ENCODE results near the gene GRN.

DNA sequence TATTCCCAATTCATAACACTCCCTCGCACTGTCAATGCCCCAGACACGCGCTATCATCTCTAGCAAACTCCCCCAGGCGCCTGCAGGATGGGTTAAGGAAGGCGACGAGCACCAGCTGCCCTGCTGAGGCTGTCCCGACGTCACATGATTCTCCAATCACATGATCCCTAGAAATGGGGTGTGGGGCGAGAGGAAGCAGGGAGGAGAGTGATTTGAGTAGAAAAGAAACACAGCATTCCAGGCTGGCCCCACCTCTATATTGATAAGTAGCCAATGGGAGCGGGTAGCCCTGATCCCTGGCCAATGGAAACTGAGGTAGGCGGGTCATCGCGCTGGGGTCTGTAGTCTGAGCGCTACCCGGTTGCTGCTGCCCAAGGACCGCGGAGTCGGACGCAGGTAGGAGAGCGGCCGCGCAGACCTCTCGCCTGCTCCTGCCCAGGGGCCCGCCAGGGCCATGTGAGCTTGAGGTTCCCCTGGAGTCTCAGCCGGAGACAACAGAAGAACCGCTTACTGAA lies at the start of gene GRN:
- no peak for TF ChIP-seq EZH2phosphoT487 (IDR thresholded peaks at IDR 0.05; ENCODE audit: borderline replicate concordance)
- TF ChIP-seq, protein P1, sequence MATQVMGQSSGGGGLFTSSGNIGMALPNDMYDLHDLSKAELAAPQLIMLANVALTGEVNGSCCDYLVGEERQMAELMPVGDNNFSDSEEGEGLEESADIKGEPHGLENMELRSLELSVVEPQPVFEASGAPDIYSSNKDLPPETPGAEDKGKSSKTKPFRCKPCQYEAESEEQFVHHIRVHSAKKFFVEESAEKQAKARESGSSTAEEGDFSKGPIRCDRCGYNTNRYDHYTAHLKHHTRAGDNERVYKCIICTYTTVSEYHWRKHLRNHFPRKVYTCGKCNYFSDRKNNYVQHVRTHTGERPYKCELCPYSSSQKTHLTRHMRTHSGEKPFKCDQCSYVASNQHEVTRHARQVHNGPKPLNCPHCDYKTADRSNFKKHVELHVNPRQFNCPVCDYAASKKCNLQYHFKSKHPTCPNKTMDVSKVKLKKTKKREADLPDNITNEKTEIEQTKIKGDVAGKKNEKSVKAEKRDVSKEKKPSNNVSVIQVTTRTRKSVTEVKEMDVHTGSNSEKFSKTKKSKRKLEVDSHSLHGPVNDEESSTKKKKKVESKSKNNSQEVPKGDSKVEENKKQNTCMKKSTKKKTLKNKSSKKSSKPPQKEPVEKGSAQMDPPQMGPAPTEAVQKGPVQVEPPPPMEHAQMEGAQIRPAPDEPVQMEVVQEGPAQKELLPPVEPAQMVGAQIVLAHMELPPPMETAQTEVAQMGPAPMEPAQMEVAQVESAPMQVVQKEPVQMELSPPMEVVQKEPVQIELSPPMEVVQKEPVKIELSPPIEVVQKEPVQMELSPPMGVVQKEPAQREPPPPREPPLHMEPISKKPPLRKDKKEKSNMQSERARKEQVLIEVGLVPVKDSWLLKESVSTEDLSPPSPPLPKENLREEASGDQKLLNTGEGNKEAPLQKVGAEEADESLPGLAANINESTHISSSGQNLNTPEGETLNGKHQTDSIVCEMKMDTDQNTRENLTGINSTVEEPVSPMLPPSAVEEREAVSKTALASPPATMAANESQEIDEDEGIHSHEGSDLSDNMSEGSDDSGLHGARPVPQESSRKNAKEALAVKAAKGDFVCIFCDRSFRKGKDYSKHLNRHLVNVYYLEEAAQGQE (IDR thresholded peaks at IDR 0.05; ENCODE audit: low read depth) = no peak

All from HCT116 (cell line).